Mononuclear cell (primary cell): ENCODE results near the gene SLC25A51. TPM values are rescaled to one million over a fixed set of nuclear protein-coding genes. Genes with fewer than 3 reads are reported as not detected.

Experiments
- H3K27me3 ChIP-seq: 2 replicates; pipeline ENCODE4 v1.6.0; 2011; ENCODE audit warnings: low read length, control low read depth; ENCODE audit not compliant: insufficient read depth
- H3K4me1 ChIP-seq: 2 replicates; pipeline ENCODE4 v1.5.1; 2011; ENCODE audit warnings: mild to moderate bottlenecking, low read length, control low read depth; ENCODE audit not compliant: insufficient read depth
- H3K4me3 ChIP-seq: 2 replicates; pipeline ENCODE4 v1.5.1; 2011; ENCODE audit warnings: mild to moderate bottlenecking, low read length, moderate library complexity
- H3K9me3 ChIP-seq: 2 replicates; pipeline ENCODE4 v1.5.1; 2011; ENCODE audit warnings: low read depth, mild to moderate bottlenecking, control low read depth, low read length
- total RNA-seq: library from RNA; depleted of rRNA; stranded (reverse); fragments of >200 nt; gene quantifications from one replicate; pipeline ENCODE4 v1.2.3, GENCODE V29; 2012

Gene SLC25A51
- total RNA-seq, 1 donor: 24.8 TPM

GRCh38 chr9:37873955-37874354 lies 30.0 kb downstream of the SLC25A51 start:
- H3K4me3 ChIP-seq: no peak overlapping the region
- no peaks in the 10 kb centered on the region for H3K4me1 ChIP-seq
- H3K27me3 ChIP-seq: no peaks in the 10 kb centered on the region
- H3K9me3 ChIP-seq: no peaks in the 10 kb centered on the region

DNA sequence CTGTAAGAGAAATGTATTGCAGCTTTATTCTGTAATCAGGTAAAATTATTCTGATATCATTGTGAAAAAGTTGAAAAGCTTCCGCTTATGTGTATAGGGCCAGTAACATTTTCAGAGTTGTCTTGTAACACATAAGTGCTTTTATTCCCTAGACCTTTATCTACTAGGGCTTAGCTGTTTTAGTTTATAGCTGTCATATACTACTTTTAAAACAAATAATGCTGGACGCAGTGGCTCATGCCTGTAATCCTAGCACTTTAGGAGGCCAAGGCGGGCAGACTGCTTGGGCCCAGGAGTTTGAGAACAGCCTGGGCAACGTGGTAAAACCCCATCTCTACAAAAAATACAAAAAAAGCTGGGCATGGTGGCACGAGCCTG lies 33.1 kb downstream of the SLC25A51 start:
- H3K4me1 ChIP-seq: no peaks in the 10 kb centered on the region
- H3K4me3 ChIP-seq: no peak overlapping the region
- no peaks in the 10 kb centered on the region for H3K27me3 ChIP-seq
- no peaks in the 10 kb centered on the region for H3K9me3 ChIP-seq

GRCh38 chr9:37870081-37870798 lies 33.7 kb downstream of the SLC25A51 start:
- Histone ChIP-seq H3K9me3 (no peaks in the 10 kb centered on the region), H3K4me3 (no peak overlapping the region), H3K27me3 (no peaks in the 10 kb centered on the region), H3K4me1 (no peaks in the 10 kb centered on the region)

DNA sequence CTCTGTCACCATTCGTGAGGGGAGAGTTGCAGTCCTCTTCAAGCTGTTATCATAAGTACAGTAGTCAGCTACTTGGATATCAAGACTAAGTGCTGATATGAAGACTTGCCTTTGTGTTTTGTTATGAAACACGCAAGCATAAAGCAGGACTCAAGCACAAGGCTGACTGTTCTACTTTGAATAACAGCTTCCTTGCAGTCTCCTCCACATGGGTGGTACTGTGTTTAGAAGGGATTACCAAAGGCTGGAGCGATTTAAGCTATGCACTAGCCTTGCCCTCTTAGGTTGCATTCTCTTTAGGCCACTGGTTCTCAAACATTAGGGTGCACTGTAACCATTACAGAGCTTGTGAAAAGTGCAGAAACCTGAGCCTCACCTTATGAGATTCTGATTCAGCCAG lies 41.4 kb downstream of the SLC25A51 start:
- no peaks in the 10 kb centered on the region for H3K4me1 ChIP-seq
- H3K9me3 ChIP-seq: no peaks in the 10 kb centered on the region
- H3K4me3 ChIP-seq: no peak overlapping the region
- H3K27me3 ChIP-seq: no peaks in the 10 kb centered on the region

DNA sequence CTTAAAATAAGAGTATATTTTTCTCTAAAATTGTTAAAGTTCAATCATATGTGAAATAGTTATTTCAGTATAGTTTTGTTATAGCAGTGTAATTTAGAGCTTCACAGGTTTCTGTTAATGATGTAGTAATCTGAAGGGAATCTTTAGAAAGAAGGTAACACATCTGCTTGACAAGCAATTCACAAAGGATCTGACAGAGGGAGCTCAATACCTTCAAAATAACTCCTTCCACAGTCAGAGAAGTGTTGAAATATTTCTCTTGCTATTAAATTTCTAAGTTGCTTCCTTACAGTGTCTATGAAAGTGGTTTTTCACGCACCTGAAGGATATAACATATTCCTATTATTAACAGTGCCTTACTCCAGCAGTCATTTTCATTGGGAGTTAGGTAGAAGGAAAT lies 44.9 kb downstream of the SLC25A51 start:
- no peak overlapping the region for H3K4me3 ChIP-seq
- no peaks in the 10 kb centered on the region for H3K4me1 ChIP-seq

DNA sequence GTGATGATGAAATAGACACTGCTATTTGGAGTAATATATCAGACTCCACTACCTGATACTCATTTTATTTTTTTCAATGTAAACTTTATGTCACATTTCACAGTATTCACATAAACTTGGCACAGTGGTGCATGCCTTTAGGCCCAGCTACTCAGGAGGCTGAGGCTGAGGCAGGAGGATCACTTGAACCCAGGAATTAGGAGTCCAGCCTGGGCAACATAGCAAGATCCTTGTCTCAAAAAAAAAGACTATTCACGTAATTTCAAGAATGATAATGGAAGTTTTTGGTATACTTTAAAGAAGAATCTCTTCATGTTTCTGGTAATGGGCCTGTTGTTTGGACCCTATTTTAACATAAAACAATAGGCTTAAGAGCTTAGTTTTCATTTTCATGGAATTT lies 47.4 kb downstream of the SLC25A51 start:
- no peaks in the 10 kb centered on the region for H3K27me3 ChIP-seq
- H3K4me3 ChIP-seq: no peak overlapping the region
- no peaks in the 10 kb centered on the region for H3K4me1 ChIP-seq
- no peaks in the 10 kb centered on the region for H3K9me3 ChIP-seq

More for the DNA sequence above, 44.9 kb downstream of the SLC25A51 start:
- Histone ChIP-seq H3K9me3 (no peaks in the 10 kb centered on the region), H3K27me3 (no peaks in the 10 kb centered on the region)

- H3K4me3 ChIP-seq: no peak overlapping the region
- no peaks in the 10 kb centered on the region for H3K4me1 ChIP-seq
- no peaks in the 10 kb centered on the region for H3K27me3 ChIP-seq
- no peaks in the 10 kb centered on the region for H3K9me3 ChIP-seq
Measured at GRCh38 chr9:37852222-37852621, 51.7 kb downstream of the SLC25A51 start.

DNA sequence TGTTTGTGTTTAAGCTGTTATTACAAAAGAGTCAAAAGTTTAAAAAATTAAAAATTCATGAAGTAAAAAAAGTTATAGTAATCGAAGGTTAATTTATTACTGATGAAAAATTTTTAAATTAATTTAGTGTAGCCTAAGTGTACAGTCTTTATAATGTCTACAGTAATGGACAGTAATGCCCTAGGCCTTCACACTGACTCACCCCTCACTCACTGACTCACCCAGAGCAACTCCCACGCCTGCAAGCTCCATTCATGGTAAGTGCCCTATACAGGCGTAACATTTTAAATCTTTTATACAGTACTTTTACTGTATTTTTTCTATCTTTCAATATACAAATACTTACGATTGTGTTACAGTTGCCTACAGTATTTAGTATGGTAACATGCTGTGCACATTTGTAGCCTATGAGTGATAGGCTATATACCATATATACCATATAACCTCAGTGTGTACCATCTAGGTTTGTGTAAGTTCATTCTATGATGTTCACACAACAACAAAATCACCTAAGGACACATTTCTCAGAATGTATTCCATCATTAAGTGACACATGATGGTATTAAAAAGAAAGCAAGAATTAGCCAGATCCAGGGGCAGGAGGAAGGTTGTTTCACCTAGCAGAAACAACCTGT lies 63.2 kb downstream of the SLC25A51 start:
- Histone ChIP-seq H3K4me3 (no peak overlapping the region), H3K4me1 (no peaks in the 10 kb centered on the region), H3K9me3 (no peaks in the 10 kb centered on the region), H3K27me3 (no peaks in the 10 kb centered on the region)

- Histone ChIP-seq H3K27me3 (no peaks in the 10 kb centered on the region), H3K4me1 (no peaks in the 10 kb centered on the region), H3K9me3 (no peaks in the 10 kb centered on the region), H3K4me3 (no peak overlapping the region)
Measured at GRCh38 chr9:37839496-37840461, 64.1 kb downstream of the SLC25A51 start.

Other genes starting within 250 kb of the SLC25A51 start
- gene TRMT10B, start 150.3 kb downstream of the SLC25A51 start, total RNA-seq: 3.0 TPM
- gene EXOSC3, start 119.1 kb downstream of the SLC25A51 start, total RNA-seq: 81.1 TPM
- 8.8 TPM for gene DCAF10, start 103.3 kb downstream of the SLC25A51 start, total RNA-seq
- 5.2 TPM for gene SHB, start 165.1 kb upstream of the SLC25A51 start, total RNA-seq